Measurements from ENCODE around the gene APBB2.

Gene APBB2

DNA sequence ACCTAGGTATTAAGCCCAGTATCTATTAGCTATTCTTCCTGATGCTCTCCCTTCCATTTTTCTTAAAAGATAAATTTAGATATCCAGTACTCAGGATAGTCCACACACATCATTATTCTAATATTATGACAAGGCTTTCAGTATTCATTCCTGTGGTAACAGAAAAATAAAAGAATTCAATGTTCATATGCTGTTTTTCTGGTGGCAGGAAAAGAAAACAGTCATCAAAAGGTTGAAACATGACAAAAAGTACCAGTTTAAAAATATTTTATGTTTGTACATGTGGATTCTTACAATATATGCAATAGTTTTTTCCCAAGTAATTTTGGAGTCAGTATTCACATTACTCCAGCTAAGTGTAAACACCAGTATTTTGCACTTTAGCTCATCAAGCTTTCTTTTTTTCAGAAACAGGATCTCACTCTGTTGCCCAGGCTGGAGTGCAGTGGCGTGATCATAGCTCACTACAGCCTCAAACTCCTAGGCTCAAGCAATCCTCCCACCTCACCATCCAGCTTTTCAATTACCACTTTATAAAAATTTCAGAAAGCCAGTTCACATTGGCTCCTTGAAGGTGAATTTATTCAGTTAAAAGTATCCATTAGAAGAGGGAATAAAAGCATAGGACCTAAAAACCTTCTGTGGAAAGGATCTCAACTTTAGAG, 2.3 kb downstream of the APBB2 start:
- Histone ChIP-seq H3K36me3 (ENCODE audit: insufficient read depth, low read length) (no peaks in the 10 kb centered on the region), H3K9me3 (ENCODE audit: low read length) (no peaks in the 10 kb centered on the region), H2AFZ (ENCODE audit: low read depth, low read length) (no peak overlapping the region), H3K4me3 (ENCODE audit: low read length) (peak overlapping the region; percentile 64), H3K27me3 (ENCODE audit: insufficient read depth, low read length) (peaks cover 32% of the 10 kb centered on the region), H3K4me1 (ENCODE audit: insufficient read depth, low read length) (peaks cover 11% of the 10 kb centered on the region)

DNA sequence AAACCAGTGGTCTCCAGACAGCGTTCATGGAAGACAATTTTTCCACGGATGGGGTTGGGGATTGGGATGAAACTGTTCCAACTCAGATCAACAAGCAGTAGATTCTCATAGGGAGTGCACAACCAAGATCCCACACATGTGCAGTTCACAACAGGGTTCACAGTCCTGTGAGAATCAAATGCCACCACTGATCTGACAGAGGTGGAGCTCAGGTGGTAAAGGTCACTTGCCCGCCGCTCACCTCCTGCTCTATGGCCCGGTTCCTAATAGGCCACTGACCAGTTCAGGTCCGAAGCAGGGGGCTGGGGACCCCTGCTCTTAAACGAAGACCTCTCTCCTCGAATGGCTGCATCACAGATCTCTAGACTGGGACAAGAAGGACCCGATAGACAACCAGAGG, 4.4 kb downstream of the APBB2 start:
- Histone ChIP-seq H2AFZ (ENCODE audit: low read depth, low read length) (no peak overlapping the region), H3K4me1 (ENCODE audit: insufficient read depth, low read length) (peaks cover 7% of the 10 kb centered on the region), H3K27me3 (ENCODE audit: insufficient read depth, low read length) (peaks cover 23% of the 10 kb centered on the region), H3K36me3 (ENCODE audit: insufficient read depth, low read length) (no peaks in the 10 kb centered on the region), H3K9me3 (ENCODE audit: low read length) (no peaks in the 10 kb centered on the region), H3K4me3 (ENCODE audit: low read length) (no peak overlapping the region)

DNA sequence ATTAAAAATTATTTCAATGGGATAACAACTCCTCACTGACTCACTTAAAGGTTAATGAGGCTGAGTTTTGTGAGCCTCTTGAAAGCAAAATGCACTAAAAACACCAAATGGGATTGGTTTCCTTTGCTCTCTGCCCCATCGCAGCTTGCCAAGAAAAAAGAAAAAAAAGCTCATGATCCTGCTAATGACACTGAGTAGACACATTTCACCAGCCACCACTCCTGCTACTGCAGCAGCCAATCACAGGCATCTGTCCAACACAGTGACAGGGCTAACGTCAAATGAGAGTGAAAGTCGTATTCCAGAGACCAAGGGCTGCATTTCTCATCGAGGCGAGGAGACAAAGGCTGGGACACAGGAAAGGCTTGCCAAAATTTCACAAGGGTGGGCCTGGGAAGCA, 5.2 kb downstream of the APBB2 start:
- Histone ChIP-seq H3K4me3 (ENCODE audit: low read length) (no peak overlapping the region), H2AFZ (ENCODE audit: low read depth, low read length) (no peak overlapping the region), H3K9me3 (ENCODE audit: low read length) (no peaks in the 10 kb centered on the region), H3K36me3 (ENCODE audit: insufficient read depth, low read length) (no peaks in the 10 kb centered on the region), H3K27me3 (ENCODE audit: insufficient read depth, low read length) (peaks cover 30% of the 10 kb centered on the region), H3K4me1 (ENCODE audit: insufficient read depth, low read length) (peaks cover 7% of the 10 kb centered on the region)

DNA sequence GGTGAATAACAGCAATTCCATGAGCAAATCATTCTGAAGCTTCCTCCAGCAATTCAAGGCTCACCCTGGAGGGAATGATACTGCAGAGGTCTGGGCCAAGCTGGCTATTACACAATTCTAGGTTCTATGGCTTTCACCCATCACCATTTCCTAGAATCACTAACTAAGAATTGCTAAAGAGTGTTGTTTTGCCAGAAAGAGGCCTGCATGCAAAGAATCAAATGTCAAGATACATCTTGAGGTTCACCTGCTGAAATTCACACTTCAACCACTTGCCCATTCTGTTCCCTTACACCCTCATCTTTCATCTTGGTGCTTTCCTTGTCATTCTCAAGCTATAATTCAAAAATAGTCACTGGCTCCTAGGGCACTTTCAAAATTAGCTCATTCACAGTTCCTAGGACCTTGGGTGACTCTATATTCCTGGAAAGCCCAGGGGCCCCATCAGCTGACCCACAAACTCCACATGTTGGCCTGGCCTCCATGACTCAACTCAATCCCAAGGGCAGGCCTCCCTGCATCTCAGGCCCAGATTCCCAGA, 7.0 kb downstream of the APBB2 start:
- H2AFZ ChIP-seq (ENCODE audit: low read depth, low read length), result no peak overlapping the region
- H3K27me3 ChIP-seq (ENCODE audit: insufficient read depth, low read length), result peaks cover 40% of the 10 kb centered on the region
- no peaks in the 10 kb centered on the region for H3K9me3 ChIP-seq (ENCODE audit: low read length)
- H3K4me1 ChIP-seq (ENCODE audit: insufficient read depth, low read length), result no peaks in the 10 kb centered on the region
- H3K36me3 ChIP-seq (ENCODE audit: insufficient read depth, low read length), result no peaks in the 10 kb centered on the region
- no peak overlapping the region for H3K4me3 ChIP-seq (ENCODE audit: low read length)

DNA sequence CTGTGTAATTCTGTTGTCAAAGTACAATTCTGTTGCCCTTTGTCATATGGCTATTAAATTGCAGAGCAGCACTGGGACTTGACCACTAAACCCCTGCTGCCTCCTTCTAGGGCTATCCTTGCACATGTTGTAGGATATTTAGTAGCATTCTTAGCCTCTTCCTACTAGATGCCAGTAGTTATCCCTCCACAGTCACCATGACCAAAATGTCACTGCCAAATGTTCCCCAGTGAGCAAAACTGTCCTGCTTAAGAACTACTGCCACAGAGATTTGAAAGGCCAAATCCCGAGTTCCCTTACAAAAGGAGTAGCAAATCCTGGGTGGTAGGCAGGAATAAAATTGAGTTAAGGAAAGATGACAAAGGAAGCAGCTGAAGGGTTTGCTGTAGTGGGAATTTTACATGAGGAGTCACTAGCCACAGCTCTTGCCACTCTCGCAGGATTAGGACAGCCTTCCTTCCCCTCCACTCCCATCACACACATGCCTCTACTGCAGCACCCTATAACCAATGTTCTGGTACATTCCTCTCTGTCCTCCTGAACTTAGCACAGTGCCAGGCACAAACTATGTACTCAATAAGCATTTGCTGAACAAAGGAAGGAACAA, 8.4 kb downstream of the APBB2 start:
- Histone ChIP-seq H3K27me3 (ENCODE audit: insufficient read depth, low read length) (peaks cover 47% of the 10 kb centered on the region), H3K4me1 (ENCODE audit: insufficient read depth, low read length) (no peaks in the 10 kb centered on the region), H3K4me3 (ENCODE audit: low read length) (no peak overlapping the region), H3K9me3 (ENCODE audit: low read length) (no peaks in the 10 kb centered on the region), H3K36me3 (ENCODE audit: insufficient read depth, low read length) (no peaks in the 10 kb centered on the region), H2AFZ (ENCODE audit: low read depth, low read length) (no peak overlapping the region)

DNA sequence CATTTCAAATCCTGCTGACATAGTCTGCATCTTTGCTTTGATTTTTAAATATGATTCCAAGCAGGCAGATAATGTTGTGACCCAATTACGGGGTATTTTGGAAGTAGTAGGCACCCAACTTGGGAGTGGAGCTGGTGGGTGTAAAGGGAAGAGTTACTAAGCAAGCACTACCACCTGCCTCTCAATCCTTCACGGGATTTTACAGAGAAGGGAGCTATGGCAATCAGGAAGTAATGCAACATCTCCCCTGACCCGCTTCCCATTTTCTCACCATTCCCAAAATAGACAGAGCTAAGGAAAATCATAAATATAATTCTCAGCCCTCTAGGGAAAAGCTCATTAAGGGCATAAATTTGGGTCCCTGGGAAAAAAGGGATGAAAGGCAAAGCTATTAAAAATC, 9.2 kb downstream of the APBB2 start:
- Histone ChIP-seq H2AFZ (ENCODE audit: low read depth, low read length) (no peak overlapping the region), H3K4me1 (ENCODE audit: insufficient read depth, low read length) (no peaks in the 10 kb centered on the region), H3K9me3 (ENCODE audit: low read length) (no peaks in the 10 kb centered on the region), H3K36me3 (ENCODE audit: insufficient read depth, low read length) (no peaks in the 10 kb centered on the region), H3K4me3 (ENCODE audit: low read length) (no peak overlapping the region), H3K27me3 (ENCODE audit: insufficient read depth, low read length) (peaks cover 52% of the 10 kb centered on the region)

DNA sequence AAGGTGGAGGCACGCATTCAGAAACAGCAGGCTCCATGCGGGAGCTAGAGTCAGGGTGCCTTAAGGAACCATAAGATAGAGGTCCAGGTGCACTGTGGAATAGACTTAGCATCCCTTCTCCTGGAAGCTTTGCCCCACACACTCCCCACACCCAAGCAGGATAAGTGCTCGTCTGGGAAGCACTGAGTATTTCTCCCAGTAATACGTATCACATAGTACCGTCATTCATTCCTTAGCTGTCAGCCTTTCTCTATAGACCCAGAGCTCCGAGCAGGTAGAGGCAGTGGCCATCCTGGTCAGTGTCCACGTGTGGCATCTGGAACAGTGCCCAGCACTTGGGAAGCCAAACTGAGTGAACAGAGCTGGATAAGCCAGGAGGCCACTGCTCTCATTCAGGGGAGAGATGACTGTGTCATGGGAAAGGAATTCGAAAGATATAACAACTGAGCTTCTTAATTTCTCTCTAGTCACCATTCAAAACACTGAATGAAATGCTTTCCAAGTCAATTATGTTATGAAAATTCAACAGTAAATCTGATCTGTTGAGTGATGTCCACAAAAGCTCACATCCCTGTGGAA, 9.9 kb downstream of the APBB2 start:
- H2AFZ ChIP-seq (ENCODE audit: low read depth, low read length), result no peak overlapping the region
- no peaks in the 10 kb centered on the region for H3K9me3 ChIP-seq (ENCODE audit: low read length)
- H3K27me3 ChIP-seq (ENCODE audit: insufficient read depth, low read length), result peaks cover 49% of the 10 kb centered on the region
- no peaks in the 10 kb centered on the region for H3K4me1 ChIP-seq (ENCODE audit: insufficient read depth, low read length)
- no peaks in the 10 kb centered on the region for H3K36me3 ChIP-seq (ENCODE audit: insufficient read depth, low read length)
- H3K4me3 ChIP-seq (ENCODE audit: low read length), result no peak overlapping the region

DNA sequence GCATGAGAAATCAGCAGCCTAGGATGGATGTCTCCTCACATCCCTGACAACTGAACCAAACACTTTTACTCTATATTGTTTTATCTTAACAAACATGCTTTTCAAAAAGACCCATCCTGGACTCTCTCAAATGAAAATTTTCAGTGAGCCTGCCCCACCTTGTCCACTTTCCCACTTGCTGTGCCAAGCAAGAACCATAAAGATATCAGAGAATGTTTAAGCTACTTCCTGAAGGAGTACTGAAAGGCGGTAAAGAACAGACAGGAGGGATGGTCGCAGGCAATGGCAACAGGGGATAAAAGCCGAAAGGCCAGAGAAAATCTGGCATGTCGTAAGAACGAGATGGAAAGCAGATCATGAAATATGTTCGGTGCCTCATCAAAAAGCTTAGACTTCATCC, 10.5 kb downstream of the APBB2 start:
- no peak overlapping the region for H3K4me3 ChIP-seq (ENCODE audit: low read length)
- H3K9me3 ChIP-seq (ENCODE audit: low read length), result no peaks in the 10 kb centered on the region
- peaks cover 49% of the 10 kb centered on the region for H3K27me3 ChIP-seq (ENCODE audit: insufficient read depth, low read length)
- H2AFZ ChIP-seq (ENCODE audit: low read depth, low read length), result no peak overlapping the region
- H3K4me1 ChIP-seq (ENCODE audit: insufficient read depth, low read length), result no peaks in the 10 kb centered on the region
- H3K36me3 ChIP-seq (ENCODE audit: insufficient read depth, low read length), result no peaks in the 10 kb centered on the region

DNA sequence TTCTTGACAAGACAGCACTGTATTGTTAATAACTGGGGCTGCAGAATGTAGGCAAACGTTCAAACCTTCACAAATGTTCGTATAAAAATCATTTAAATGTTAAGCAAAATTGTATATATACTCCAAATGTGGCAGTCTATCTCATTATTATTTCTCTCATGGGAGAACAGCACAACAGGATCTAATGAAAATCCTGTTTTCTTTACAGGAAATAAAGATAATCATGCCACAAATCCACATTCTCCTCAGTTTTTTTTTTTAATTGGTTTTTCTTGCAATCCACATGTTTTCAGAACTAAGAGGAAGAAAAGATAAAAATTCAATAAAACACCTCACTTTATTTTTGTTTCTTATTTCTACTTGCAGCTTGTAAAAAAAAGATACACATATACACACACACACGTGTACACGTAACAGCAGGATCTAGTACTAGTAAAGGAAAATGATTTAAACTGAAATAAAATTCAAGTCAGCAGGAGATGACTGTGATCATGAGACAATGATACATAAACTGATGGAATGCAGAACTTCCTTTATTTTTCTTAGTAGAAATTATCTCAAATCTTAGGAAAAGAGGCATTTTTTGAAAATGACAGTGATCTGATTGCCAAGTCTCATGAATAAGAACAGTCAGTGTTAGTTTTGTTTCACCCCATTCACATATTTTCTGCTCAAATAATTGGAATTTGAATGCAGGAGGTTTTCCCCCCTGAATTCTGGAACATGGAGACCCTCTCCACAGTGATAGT, 11.3 kb downstream of the APBB2 start:
- Histone ChIP-seq H3K4me1 (ENCODE audit: insufficient read depth, low read length) (no peaks in the 10 kb centered on the region), H3K27me3 (ENCODE audit: insufficient read depth, low read length) (peaks cover 52% of the 10 kb centered on the region), H3K36me3 (ENCODE audit: insufficient read depth, low read length) (no peaks in the 10 kb centered on the region), H2AFZ (ENCODE audit: low read depth, low read length) (no peak overlapping the region), H3K4me3 (ENCODE audit: low read length) (no peak overlapping the region), H3K9me3 (ENCODE audit: low read length) (no peaks in the 10 kb centered on the region)

DNA sequence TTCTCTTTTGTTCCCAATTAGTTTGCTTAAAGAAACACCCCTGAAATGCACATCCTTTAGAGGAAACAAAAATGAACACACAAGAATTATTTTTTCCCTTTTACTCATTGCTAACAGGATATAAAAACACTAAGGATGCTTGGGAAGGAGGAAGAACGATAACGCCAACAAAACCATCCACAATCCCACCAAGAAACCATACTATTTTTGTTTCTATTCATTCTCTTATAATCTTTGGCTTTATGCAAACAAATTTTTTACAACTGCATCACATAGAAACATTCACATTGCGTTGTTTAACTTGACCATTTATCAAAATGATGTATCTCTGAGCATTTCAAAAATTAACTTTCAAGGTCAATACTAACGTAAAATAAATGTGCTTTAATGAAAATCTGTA, 12.0 kb downstream of the APBB2 start:
- Histone ChIP-seq H3K36me3 (ENCODE audit: insufficient read depth, low read length) (no peaks in the 10 kb centered on the region), H3K9me3 (ENCODE audit: low read length) (no peaks in the 10 kb centered on the region), H3K4me1 (ENCODE audit: insufficient read depth, low read length) (no peaks in the 10 kb centered on the region), H2AFZ (ENCODE audit: low read depth, low read length) (no peak overlapping the region), H3K27me3 (ENCODE audit: insufficient read depth, low read length) (peaks cover 52% of the 10 kb centered on the region), H3K4me3 (ENCODE audit: low read length) (no peak overlapping the region)

DNA sequence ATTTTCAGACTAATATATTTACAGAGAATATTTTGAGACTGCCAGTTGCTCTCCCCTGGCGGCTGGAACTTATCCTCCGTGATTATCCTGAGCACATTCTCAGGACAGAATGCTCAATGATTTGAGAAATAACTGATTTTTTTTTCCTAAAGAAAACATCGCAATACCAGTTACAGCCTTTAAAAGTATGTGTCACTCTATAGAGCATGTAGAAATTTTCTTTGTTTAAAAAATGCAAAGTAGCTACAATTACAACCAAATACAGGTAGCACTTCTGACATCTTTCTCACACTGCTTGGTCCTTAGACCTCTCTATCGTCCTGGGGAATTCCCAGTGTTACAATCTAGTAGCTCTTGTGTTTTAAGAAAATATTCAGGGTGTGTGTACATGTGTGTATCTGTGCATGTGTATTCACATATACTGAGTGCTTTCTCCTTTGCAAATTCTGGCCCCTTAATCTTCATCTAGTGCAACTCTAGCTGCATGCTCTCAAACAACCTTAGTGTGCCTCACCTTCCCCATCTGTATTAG, 13.8 kb downstream of the APBB2 start:
- Histone ChIP-seq H2AFZ (ENCODE audit: low read depth, low read length) (no peak overlapping the region), H3K4me1 (ENCODE audit: insufficient read depth, low read length) (no peaks in the 10 kb centered on the region)

DNA sequence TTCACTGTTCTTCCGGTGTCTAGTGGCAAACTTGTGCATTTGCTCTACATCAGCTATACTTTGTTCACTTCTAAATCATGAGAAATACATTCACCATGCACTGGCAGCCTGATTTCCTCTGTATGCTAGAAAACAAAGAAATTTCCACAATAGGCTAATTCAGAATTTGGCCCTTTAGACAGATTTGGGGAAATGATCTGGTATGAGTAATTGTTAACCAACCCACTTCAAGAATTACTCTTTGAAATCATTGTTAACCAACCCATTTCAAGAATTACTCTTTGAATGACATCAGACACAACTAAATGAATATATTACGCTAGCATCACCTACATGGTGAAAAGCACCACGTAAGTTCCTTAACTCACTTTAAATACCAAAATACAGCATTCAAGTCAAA, 14.6 kb downstream of the APBB2 start:
- H3K36me3 ChIP-seq (ENCODE audit: insufficient read depth, low read length), result no peaks in the 10 kb centered on the region
- H3K27me3 ChIP-seq (ENCODE audit: insufficient read depth, low read length), result peaks cover 41% of the 10 kb centered on the region
- H3K4me3 ChIP-seq (ENCODE audit: low read length), result no peak overlapping the region
- H3K4me1 ChIP-seq (ENCODE audit: insufficient read depth, low read length), result no peaks in the 10 kb centered on the region
- no peak overlapping the region for H2AFZ ChIP-seq (ENCODE audit: low read depth, low read length)
- H3K9me3 ChIP-seq (ENCODE audit: low read length), result peaks cover 2% of the 10 kb centered on the region

More for the DNA sequence above, 13.8 kb downstream of the APBB2 start:
- no peaks in the 10 kb centered on the region for H3K36me3 ChIP-seq (ENCODE audit: insufficient read depth, low read length)
- H3K4me3 ChIP-seq (ENCODE audit: low read length), result no peak overlapping the region
- peaks cover 2% of the 10 kb centered on the region for H3K9me3 ChIP-seq (ENCODE audit: low read length)
- H3K27me3 ChIP-seq (ENCODE audit: insufficient read depth, low read length), result peaks cover 45% of the 10 kb centered on the region

DNA sequence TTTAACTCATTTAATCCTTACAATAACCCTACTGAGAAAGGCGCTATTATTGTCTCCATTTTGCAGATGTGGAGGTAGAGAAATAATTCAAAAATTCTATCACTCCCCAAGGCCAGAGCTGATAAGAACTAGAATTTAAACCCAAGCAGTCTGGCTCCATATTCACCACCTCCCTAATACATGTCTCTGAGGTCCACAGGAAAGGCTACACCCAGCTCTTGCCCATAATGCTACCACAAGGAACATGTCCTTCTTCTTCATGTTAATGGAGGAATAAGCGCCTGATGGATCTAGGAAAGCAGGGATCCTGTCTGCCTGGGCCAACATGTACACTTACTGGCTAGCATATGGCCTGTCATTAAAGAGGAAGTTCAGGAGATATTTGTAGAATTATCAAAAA, 16.3 kb downstream of the APBB2 start:
- Histone ChIP-seq H3K9me3 (ENCODE audit: low read length) (peaks cover 2% of the 10 kb centered on the region), H2AFZ (ENCODE audit: low read depth, low read length) (no peak overlapping the region), H3K4me1 (ENCODE audit: insufficient read depth, low read length) (no peaks in the 10 kb centered on the region), H3K36me3 (ENCODE audit: insufficient read depth, low read length) (no peaks in the 10 kb centered on the region), H3K27me3 (ENCODE audit: insufficient read depth, low read length) (peaks cover 25% of the 10 kb centered on the region), H3K4me3 (ENCODE audit: low read length) (no peak overlapping the region)
